ENCODE results near the gene FAM163B.
"Not testable (repeated sequence)": the region's sequence is repeated elsewhere in the genome, so short reads cannot be mapped to it uniquely, and the experiment has no call there.

FAM163B gene

GRCh38 chr9:133639613-133640012 lies 30.4 kb upstream of the FAM163B start:
- FAIRE-seq = no peak

- no peak for FAIRE-seq
Measured at GRCh38 chr9:133638711-133639110, 29.5 kb upstream of the FAM163B start.

GRCh38 chr9:133638076-133638475 lies 28.9 kb upstream of the FAM163B start:
- FAIRE-seq = no peak

GRCh38 chr9:133637451-133638055 lies 28.4 kb upstream of the FAM163B start:
- no peak for FAIRE-seq

- no peak for FAIRE-seq
Measured at GRCh38 chr9:133636902-133637301, 27.7 kb upstream of the FAM163B start.

GRCh38 chr9:133635533-133636531 lies 26.6 kb upstream of the FAM163B start, which contains the start of gene DBH:
Gene DBH (plus strand): TSS chr9:133636363. CDS start chr9:133636372, 9 bp downstream.
- no peak for FAIRE-seq

GRCh38 chr9:133635098-133635497 lies 25.9 kb upstream of the FAM163B start:
- no peak for FAIRE-seq

- FAIRE-seq = no peak
Measured at GRCh38 chr9:133634081-133634691, 25.0 kb upstream of the FAM163B start.

GRCh38 chr9:133633681-133634080 lies 24.5 kb upstream of the FAM163B start:
- FAIRE-seq = no peak

GRCh38 chr9:133632806-133633680 lies 23.9 kb upstream of the FAM163B start:
- FAIRE-seq = no peak

GRCh38 chr9:133631111-133631510 lies 21.9 kb upstream of the FAM163B start:
- FAIRE-seq = no peak

- FAIRE-seq = no peak
Measured at GRCh38 chr9:133629221-133630110, 20.3 kb upstream of the FAM163B start.

GRCh38 chr9:133628766-133629165 lies 19.6 kb upstream of the FAM163B start:
- no peak for FAIRE-seq

- FAIRE-seq = no peak
Measured at GRCh38 chr9:133627341-133627740, 18.2 kb upstream of the FAM163B start.

- not testable (repeated sequence) for FAIRE-seq
Measured at GRCh38 chr9:133626008-133626407, 16.8 kb upstream of the FAM163B start.

GRCh38 chr9:133622555-133622954 lies 13.4 kb upstream of the FAM163B start:
- no peak for FAIRE-seq

- FAIRE-seq = no peak
Measured at GRCh38 chr9:133621725-133622267, 12.6 kb upstream of the FAM163B start.

- FAIRE-seq = no peak
Measured at GRCh38 chr9:133619791-133620190, 10.6 kb upstream of the FAM163B start.

- FAIRE-seq = no peak
Measured at GRCh38 chr9:133618726-133619125, 9.5 kb upstream of the FAM163B start.

GRCh38 chr9:133616643-133617405 lies 7.6 kb upstream of the FAM163B start:
- FAIRE-seq = no peak
